ENCODE measurements around the gene MSI2.

GRCh38 chr17:57602896-57603295, 346.6 kb downstream of the MSI2 start:
- TF ChIP-seq ZNF565 (CRISPR knock-in tag; conservative IDR thresholded peaks at IDR 0.05; ENCODE audit: low read depth) (no peak), ZC3H10 (CRISPR knock-in tag; IDR thresholded peaks at IDR 0.05) (no peak), ARNTL (CRISPR knock-in tag; IDR thresholded peaks at IDR 0.05; ENCODE audit: borderline replicate concordance, low read depth) (no peak), CREB5 (CRISPR knock-in tag; IDR thresholded peaks at IDR 0.05; ENCODE audit: low read depth) (no peak), BACH2 (CRISPR knock-in tag; IDR thresholded peaks at IDR 0.05; ENCODE audit: borderline replicate concordance) (no peak), ZNF8 (CRISPR knock-in tag; IDR thresholded peaks at IDR 0.05) (no peak), SNAI2 (CRISPR knock-in tag; IDR thresholded peaks at IDR 0.05) (no peak)
- TF ChIP-seq, protein P1, sequence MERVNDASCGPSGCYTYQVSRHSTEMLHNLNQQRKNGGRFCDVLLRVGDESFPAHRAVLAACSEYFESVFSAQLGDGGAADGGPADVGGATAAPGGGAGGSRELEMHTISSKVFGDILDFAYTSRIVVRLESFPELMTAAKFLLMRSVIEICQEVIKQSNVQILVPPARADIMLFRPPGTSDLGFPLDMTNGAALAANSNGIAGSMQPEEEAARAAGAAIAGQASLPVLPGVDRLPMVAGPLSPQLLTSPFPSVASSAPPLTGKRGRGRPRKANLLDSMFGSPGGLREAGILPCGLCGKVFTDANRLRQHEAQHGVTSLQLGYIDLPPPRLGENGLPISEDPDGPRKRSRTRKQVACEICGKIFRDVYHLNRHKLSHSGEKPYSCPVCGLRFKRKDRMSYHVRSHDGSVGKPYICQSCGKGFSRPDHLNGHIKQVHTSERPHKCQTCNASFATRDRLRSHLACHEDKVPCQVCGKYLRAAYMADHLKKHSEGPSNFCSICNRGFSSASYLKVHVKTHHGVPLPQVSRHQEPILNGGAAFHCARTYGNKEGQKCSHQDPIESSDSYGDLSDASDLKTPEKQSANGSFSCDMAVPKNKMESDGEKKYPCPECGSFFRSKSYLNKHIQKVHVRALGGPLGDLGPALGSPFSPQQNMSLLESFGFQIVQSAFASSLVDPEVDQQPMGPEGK (CRISPR knock-in tag; IDR thresholded peaks at IDR 0.05; ENCODE audit: borderline replicate concordance): no peak
- TF ChIP-seq, protein P2, sequence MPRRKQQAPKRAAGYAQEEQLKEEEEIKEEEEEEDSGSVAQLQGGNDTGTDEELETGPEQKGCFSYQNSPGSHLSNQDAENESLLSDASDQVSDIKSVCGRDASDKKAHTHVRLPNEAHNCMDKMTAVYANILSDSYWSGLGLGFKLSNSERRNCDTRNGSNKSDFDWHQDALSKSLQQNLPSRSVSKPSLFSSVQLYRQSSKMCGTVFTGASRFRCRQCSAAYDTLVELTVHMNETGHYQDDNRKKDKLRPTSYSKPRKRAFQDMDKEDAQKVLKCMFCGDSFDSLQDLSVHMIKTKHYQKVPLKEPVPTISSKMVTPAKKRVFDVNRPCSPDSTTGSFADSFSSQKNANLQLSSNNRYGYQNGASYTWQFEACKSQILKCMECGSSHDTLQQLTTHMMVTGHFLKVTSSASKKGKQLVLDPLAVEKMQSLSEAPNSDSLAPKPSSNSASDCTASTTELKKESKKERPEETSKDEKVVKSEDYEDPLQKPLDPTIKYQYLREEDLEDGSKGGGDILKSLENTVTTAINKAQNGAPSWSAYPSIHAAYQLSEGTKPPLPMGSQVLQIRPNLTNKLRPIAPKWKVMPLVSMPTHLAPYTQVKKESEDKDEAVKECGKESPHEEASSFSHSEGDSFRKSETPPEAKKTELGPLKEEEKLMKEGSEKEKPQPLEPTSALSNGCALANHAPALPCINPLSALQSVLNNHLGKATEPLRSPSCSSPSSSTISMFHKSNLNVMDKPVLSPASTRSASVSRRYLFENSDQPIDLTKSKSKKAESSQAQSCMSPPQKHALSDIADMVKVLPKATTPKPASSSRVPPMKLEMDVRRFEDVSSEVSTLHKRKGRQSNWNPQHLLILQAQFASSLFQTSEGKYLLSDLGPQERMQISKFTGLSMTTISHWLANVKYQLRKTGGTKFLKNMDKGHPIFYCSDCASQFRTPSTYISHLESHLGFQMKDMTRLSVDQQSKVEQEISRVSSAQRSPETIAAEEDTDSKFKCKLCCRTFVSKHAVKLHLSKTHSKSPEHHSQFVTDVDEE (CRISPR knock-in tag; IDR thresholded peaks at IDR 0.05): no peak
